ENCODE results near the gene TM4SF4.

TM4SF4 gene

DNA sequence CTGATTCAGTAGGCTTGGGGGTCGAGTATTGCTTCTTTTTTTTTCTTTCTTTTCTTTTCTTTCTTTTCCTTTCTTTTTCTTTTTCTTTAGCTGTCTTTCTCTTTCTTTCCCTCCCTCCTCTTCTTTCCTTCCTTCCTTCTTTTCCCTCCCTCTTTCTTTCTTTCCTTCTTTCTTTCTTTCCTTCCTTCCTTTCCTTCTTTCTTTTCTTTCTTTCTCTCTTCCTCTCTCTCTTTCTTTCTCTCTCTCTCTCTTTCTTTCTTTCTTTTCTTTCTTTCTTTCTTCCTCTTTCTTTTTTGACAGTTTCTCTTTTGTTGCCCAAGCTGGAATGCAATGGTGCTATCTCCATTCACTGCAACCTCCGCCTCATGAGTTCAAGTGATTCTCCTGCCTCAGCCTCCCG lies 36.0 kb downstream of the TM4SF4 start:
- TF ChIP-seq, protein P1, sequence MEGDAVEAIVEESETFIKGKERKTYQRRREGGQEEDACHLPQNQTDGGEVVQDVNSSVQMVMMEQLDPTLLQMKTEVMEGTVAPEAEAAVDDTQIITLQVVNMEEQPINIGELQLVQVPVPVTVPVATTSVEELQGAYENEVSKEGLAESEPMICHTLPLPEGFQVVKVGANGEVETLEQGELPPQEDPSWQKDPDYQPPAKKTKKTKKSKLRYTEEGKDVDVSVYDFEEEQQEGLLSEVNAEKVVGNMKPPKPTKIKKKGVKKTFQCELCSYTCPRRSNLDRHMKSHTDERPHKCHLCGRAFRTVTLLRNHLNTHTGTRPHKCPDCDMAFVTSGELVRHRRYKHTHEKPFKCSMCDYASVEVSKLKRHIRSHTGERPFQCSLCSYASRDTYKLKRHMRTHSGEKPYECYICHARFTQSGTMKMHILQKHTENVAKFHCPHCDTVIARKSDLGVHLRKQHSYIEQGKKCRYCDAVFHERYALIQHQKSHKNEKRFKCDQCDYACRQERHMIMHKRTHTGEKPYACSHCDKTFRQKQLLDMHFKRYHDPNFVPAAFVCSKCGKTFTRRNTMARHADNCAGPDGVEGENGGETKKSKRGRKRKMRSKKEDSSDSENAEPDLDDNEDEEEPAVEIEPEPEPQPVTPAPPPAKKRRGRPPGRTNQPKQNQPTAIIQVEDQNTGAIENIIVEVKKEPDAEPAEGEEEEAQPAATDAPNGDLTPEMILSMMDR (IDR thresholded peaks at IDR 0.05; ENCODE audit: insufficient read depth, missing control alignments) = no peak
- DNase-seq (ENCODE audit: insufficient read length, low spot score) (no peak), FAIRE-seq (no peak)

DNA sequence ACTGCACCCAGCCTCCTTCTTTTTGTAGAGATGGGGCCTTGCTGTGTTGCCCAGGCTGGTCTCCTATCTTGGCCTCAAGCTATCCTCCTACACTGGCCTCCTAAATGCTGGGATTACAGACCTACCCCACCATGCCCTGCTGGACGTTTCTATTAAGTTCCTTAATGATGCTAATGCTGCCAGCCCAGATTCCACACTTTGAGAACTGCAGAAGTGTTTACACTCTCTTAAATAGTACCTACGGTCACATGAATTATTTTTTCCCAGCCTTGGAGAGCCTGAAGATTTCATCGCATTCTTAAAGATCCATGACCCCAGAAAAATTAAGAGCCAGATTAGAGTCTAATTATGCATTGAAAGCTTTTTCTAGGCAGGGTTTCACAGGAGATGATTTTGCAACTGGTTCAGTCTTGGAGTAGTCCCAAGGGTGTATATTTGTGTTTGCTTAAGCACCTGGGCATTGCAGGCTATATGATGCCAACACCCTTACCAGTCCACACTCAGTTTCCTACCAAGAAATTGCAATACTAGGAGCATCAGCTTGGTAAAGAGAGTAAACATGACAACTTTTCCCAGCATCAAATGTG lies 36.6 kb downstream of the TM4SF4 start:
- DNase-seq (ENCODE audit: insufficient read length, low spot score) = no peak
- TF ChIP-seq, protein P1 (IDR thresholded peaks at IDR 0.05; ENCODE audit: insufficient read depth, missing control alignments) = no peak
- no peak for FAIRE-seq

DNA sequence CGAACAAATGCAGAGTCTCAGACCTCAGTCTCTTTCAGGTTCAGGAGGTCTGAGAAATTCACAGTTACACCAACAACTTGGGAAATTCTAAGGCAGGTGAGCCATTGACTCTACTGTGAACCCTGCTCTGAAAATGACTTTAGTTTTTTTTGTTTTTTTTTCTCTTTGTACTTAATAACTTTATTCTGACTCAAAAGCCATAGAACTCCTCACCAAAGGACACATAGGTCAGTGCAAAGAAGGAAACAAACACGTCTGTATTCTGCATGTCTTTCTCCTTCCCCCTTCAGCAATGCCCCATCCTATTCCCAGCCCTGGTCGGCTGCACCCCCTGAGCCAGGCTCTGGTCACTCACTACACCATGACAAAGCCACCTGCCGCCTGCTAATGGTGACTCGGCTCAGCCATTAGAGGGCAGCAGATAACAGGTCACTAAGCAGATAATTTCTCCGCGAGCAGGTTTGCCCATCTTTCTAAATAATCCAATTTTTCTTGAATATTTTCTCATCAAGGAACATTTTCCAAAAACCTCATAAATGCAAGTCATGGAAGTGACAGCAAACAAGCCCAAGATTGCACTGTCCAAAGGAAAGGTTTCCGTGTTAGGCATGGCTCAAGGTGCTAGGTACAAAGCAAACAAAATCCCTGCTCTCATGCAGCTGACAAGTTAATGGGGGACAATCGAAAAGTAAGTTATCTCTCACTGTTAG lies 37.7 kb downstream of the TM4SF4 start:
- peak; percentile 28 for DNase-seq (ENCODE audit: insufficient read length, low spot score)
- TF ChIP-seq, protein P1 (IDR thresholded peaks at IDR 0.05; ENCODE audit: insufficient read depth, missing control alignments) = peak; percentile 94
- FAIRE-seq = no peak

DNA sequence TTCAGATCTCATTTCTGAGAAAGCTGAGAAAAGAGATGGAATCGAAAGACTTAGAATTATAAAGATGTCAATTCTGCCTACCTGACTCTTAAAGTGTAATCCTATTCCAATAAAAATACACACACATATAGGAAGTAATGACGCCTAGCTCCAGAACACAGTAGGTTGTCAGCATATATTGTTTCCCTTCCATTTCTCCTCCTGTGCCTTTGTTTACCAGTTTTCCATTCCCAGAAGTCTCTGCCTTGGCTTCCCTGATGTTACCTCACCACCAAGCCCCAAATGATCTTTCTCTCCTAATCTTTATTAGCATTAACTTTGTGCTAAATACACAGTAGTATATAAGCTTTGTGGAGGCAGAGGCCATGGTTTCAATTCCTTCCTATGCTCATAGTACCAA lies 40.0 kb downstream of the TM4SF4 start:
- FAIRE-seq (no peak), DNase-seq (ENCODE audit: insufficient read length, low spot score) (no peak)
- TF ChIP-seq, protein P1 (IDR thresholded peaks at IDR 0.05; ENCODE audit: insufficient read depth, missing control alignments) = no peak

DNA sequence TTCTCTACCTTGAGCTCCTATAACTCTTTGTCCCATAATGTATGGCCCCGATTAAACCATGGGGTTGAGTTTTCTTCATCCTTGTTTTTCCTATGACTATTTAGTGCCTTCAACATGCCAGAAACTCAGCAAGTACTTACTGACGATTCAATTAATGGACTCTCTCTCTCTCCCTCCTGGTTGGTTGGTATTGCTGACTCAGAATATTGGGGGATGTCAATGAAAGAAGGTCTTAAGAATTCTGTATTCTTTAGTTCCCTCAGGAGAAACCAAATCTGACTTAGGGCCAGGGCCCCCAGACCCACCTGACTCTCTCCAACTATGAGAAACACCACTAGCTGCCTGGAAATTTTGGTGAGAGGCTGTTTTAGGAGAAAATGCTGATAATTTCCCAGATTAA lies 40.8 kb downstream of the TM4SF4 start:
- FAIRE-seq (no peak), DNase-seq (ENCODE audit: insufficient read length, low spot score) (no peak)
- TF ChIP-seq, protein P1 (IDR thresholded peaks at IDR 0.05; ENCODE audit: insufficient read depth, missing control alignments) = no peak

DNA sequence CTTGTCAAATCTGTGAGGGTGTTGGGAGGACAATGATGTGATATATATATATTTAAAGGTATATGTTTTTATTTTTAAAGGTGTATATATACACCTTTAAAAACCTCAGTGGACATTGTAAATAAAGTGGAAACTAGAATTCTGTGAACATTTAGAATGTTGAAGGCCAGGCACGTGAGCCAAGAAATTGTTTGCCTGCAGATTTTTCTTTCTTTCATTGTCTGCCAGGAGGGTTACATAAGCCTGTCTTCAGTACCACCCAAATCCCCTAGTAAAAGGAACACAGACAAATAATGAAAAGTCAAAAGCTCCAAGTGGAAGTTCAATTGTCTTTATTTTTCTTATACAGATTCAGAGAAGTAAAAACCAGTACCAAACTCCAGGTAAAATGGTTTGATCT lies 42.4 kb downstream of the TM4SF4 start:
- FAIRE-seq (no peak), DNase-seq (ENCODE audit: insufficient read length, low spot score) (no peak)
- TF ChIP-seq, protein P1 (IDR thresholded peaks at IDR 0.05; ENCODE audit: insufficient read depth, missing control alignments) = no peak

DNA sequence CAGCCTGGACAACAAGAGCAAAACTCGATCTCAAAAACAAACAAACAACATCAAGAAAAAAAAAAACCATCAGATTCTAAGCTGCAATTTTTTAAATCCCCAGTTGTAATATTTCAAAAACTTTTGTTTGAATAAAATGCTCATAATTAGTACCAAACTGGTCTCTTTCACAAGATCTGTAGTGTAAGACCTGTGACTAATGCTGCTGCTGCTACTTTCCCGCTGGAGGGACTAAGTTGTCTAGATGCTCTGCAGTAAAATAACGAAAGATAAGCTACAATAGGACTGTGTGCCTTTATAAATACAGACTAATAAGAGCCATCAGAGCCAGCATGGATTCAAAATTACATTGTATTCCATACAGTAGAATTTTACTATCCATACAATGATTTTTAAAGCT lies 45.4 kb downstream of the TM4SF4 start:
- TF ChIP-seq, protein P1 (IDR thresholded peaks at IDR 0.05; ENCODE audit: insufficient read depth, missing control alignments) = no peak
- no peak for FAIRE-seq
- no peak for DNase-seq (ENCODE audit: insufficient read length, low spot score)

All from D721Med (cell line).